GM12873 (cell line): ENCODE results near the gene FLYWCH1.

ENCODE experiments used
- TF ChIP-seq, protein P1 (sequence below): IDR thresholded peaks from 2 replicates; pipeline ENCODE4 v1.5.1; 2012; ENCODE audit warnings: low read depth, mild to moderate bottlenecking, moderate library complexity, low read length, control low read depth; ENCODE audit not compliant: insufficient read depth; ENCODE audit errors: missing control alignments

The FLYWCH1 gene

DNA sequence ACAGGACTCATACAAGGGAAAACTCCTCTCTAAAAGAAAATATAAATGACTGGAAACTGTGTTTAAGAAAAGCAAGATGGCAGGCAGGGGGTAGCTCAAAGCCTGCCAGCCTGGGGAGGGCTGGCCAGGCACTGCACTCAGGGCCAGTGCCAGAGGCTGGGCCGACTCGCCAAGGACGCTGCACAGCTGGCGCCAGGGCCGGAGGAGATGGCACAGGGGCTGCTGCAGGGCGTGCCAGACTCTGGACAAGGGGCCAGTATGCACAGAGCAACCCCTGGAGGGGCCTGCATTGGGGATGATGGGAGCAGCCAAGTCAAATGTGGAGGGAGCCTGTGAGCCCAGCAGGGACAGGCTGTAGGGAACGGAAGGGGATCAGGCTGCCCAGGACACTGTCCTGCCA, 64.5 kb downstream of the FLYWCH1 start:
- TF ChIP-seq, protein P1, sequence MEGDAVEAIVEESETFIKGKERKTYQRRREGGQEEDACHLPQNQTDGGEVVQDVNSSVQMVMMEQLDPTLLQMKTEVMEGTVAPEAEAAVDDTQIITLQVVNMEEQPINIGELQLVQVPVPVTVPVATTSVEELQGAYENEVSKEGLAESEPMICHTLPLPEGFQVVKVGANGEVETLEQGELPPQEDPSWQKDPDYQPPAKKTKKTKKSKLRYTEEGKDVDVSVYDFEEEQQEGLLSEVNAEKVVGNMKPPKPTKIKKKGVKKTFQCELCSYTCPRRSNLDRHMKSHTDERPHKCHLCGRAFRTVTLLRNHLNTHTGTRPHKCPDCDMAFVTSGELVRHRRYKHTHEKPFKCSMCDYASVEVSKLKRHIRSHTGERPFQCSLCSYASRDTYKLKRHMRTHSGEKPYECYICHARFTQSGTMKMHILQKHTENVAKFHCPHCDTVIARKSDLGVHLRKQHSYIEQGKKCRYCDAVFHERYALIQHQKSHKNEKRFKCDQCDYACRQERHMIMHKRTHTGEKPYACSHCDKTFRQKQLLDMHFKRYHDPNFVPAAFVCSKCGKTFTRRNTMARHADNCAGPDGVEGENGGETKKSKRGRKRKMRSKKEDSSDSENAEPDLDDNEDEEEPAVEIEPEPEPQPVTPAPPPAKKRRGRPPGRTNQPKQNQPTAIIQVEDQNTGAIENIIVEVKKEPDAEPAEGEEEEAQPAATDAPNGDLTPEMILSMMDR: no peak

DNA sequence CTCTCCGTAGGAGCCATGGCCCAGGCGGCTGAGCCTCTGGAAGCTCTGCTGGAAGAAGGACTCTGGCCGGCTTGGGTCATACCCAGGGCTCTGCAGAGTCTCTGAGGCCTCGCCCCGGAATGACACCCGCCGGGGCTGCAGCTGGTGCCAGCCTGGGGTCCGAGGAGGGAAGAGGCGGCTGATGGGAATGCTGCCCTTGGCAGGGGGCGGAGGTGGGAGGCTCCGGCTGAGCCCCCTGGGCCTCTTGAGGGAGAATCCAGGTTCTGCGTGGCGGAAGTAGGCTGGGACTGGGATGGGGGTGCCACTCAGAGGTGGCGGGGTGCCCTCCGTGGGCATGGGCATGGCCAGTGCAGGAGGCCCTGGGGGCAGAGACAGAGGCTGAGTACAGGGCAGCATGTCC, 64.9 kb downstream of the FLYWCH1 start:
- TF ChIP-seq, protein P1: no peak

GRCh38 chr16:2977440-2977839, 65.7 kb downstream of the FLYWCH1 start:
- TF ChIP-seq, protein P1: no peak

DNA sequence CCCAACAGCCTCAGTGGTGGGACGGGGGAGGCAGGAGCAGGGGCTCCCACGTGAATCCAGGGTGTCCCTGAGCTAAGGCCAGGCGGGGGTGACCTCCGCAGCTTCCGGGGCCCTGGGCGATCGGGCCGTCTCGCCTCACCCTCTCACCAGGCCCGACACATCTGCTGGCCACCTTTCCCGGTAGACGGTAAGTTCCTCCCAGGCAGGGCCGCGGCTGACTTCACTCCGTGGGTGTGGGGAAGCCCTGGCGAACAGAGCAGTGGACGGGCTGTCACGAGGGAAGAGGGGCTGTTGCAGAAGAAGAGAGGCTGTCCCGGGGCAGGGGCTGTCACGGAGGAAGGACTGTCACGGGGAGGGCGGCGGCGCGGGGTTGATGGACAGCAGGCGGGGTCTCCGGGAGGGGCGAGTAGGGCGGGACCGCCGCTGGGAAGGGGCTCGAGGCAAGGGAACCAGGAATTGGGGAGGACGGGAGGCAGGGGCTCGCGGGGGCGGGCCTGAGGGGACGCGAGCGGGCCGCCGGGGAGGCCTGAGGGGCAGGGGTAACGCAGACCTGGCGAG, 68.0 kb downstream of the FLYWCH1 start:
- TF ChIP-seq, protein P1: no peak

- TF ChIP-seq, protein P1: no peak
Observed at GRCh38 chr16:2980227-2981176, 68.8 kb downstream of the FLYWCH1 start, which contains the start of gene PKMYT1. Gene PKMYT1 (minus strand): TSS chr16:2980446. CDS start chr16:2979657, 789 bp downstream.

- TF ChIP-seq, protein P1: no peak
Observed at GRCh38 chr16:2981177-2981898, 69.6 kb downstream of the FLYWCH1 start.

- TF ChIP-seq, protein P1: no peak
Observed at GRCh38 chr16:2981899-2982250, 70.1 kb downstream of the FLYWCH1 start.
